Jurkat, Clone E6-1 (cell line): ENCODE measurements around the gene TNFRSF4.

Experiments used
- DNase-seq: peaks from one replicate; pipeline ENCODE4 v3.0.0-alpha.2; 2011; ENCODE audit warnings: low read depth, low spot score
- H3K4me3 ChIP-seq: 2 replicates; pipeline ENCODE4 v1.5.1; 2011; ENCODE audit warnings: mild to moderate bottlenecking, low read length, control low read depth, moderate library complexity

TNFRSF4 gene

GRCh38 chr1:1223321-1223720 is 9.4 kb upstream of the TNFRSF4 start:
- no peak for DNase-seq
- H3K4me3 ChIP-seq, result no peak overlapping the region

- no peak for DNase-seq
These were observed 8.7 kb upstream of the TNFRSF4 start for GRCh38 chr1:1222575-1223225.

GRCh38 chr1:1221887-1222574 is 8.1 kb upstream of the TNFRSF4 start:
- no peak overlapping the region for H3K4me3 ChIP-seq
- DNase-seq, result no peak

More at GRCh38 chr1:1222575-1223225, 8.7 kb upstream of the TNFRSF4 start:
- H3K4me3 ChIP-seq, result no peak overlapping the region

- H3K4me3 ChIP-seq, result no peak overlapping the region
- no peak for DNase-seq
These were observed 6.2 kb upstream of the TNFRSF4 start for GRCh38 chr1:1220197-1220596.

- no peak overlapping the region for H3K4me3 ChIP-seq
- DNase-seq, result no peak
These were observed 5.4 kb upstream of the TNFRSF4 start for GRCh38 chr1:1219341-1219740.

- DNase-seq, result no peak
- no peak overlapping the region for H3K4me3 ChIP-seq
These were observed 4.7 kb upstream of the TNFRSF4 start for GRCh38 chr1:1218524-1219200.

- H3K4me3 ChIP-seq, result no peak overlapping the region
- DNase-seq, result no peak
These were observed 3.9 kb upstream of the TNFRSF4 start for GRCh38 chr1:1217621-1218523.

GRCh38 chr1:1216770-1217620 is 3.0 kb upstream of the TNFRSF4 start:
- DNase-seq, result no peak
- H3K4me3 ChIP-seq, result no peak overlapping the region

GRCh38 chr1:1215881-1216605 is 2.1 kb upstream of the TNFRSF4 start:
- no peak overlapping the region for H3K4me3 ChIP-seq
- no peak for DNase-seq

GRCh38 chr1:1215080-1215676 is 1.2 kb upstream of the TNFRSF4 start:
- H3K4me3 ChIP-seq, result no peak overlapping the region
- no peak for DNase-seq

GRCh38 chr1:1212780-1213344 is 1.1 kb downstream of the TNFRSF4 start:
- no peak for DNase-seq
- H3K4me3 ChIP-seq, result peak overlapping the region; percentile 25

- no peak for DNase-seq
- H3K4me3 ChIP-seq, result no peak overlapping the region
These were observed 2.2 kb downstream of the TNFRSF4 start for GRCh38 chr1:1211541-1212441.

GRCh38 chr1:1210726-1211540 is 3.0 kb downstream of the TNFRSF4 start:
- DNase-seq, result no peak
- no peak overlapping the region for H3K4me3 ChIP-seq

GRCh38 chr1:1208713-1209433 is 5.1 kb downstream of the TNFRSF4 start:
- H3K4me3 ChIP-seq, result no peak overlapping the region

GRCh38 chr1:1207571-1207892 is 6.4 kb downstream of the TNFRSF4 start:
- no peak overlapping the region for H3K4me3 ChIP-seq
- DNase-seq, result no peak

More at GRCh38 chr1:1208713-1209433, 5.1 kb downstream of the TNFRSF4 start:
- peak; percentile 29 for DNase-seq
